ENCODE measurements around the gene CLK1. TPM values are rescaled to one million over a fixed set of nuclear protein-coding genes. Genes with fewer than 3 reads are reported as not detected.

CLK1 gene
- total and polyA plus RNA-seq, 9 of the 15 experiments (the other 6 are each of a cell fraction or from before 2014, with no cell fraction given) = 29.3 to 99.2 (median 47.0) TPM

GRCh38 chr2:200864176-200865034, at the start of gene CLK1 (continued):
- TF ChIP-seq NELFE (IDR thresholded peaks at IDR 0.05; ENCODE audit: insufficient read depth, insufficient read length) (no peak), ZBTB8A (IDR thresholded peaks at IDR 0.05; ENCODE audit: partially characterized antibody) (no peak), ZKSCAN8 (CRISPR knock-in tag; IDR thresholded peaks at IDR 0.05) (no peak), HDAC3 (IDR thresholded peaks at IDR 0.05; ENCODE audit: borderline replicate concordance, partially characterized antibody) (no peak), ZFP30 (CRISPR knock-in tag; IDR thresholded peaks at IDR 0.05; ENCODE audit: borderline replicate concordance) (no peak)
- TF ChIP-seq, protein P1, sequence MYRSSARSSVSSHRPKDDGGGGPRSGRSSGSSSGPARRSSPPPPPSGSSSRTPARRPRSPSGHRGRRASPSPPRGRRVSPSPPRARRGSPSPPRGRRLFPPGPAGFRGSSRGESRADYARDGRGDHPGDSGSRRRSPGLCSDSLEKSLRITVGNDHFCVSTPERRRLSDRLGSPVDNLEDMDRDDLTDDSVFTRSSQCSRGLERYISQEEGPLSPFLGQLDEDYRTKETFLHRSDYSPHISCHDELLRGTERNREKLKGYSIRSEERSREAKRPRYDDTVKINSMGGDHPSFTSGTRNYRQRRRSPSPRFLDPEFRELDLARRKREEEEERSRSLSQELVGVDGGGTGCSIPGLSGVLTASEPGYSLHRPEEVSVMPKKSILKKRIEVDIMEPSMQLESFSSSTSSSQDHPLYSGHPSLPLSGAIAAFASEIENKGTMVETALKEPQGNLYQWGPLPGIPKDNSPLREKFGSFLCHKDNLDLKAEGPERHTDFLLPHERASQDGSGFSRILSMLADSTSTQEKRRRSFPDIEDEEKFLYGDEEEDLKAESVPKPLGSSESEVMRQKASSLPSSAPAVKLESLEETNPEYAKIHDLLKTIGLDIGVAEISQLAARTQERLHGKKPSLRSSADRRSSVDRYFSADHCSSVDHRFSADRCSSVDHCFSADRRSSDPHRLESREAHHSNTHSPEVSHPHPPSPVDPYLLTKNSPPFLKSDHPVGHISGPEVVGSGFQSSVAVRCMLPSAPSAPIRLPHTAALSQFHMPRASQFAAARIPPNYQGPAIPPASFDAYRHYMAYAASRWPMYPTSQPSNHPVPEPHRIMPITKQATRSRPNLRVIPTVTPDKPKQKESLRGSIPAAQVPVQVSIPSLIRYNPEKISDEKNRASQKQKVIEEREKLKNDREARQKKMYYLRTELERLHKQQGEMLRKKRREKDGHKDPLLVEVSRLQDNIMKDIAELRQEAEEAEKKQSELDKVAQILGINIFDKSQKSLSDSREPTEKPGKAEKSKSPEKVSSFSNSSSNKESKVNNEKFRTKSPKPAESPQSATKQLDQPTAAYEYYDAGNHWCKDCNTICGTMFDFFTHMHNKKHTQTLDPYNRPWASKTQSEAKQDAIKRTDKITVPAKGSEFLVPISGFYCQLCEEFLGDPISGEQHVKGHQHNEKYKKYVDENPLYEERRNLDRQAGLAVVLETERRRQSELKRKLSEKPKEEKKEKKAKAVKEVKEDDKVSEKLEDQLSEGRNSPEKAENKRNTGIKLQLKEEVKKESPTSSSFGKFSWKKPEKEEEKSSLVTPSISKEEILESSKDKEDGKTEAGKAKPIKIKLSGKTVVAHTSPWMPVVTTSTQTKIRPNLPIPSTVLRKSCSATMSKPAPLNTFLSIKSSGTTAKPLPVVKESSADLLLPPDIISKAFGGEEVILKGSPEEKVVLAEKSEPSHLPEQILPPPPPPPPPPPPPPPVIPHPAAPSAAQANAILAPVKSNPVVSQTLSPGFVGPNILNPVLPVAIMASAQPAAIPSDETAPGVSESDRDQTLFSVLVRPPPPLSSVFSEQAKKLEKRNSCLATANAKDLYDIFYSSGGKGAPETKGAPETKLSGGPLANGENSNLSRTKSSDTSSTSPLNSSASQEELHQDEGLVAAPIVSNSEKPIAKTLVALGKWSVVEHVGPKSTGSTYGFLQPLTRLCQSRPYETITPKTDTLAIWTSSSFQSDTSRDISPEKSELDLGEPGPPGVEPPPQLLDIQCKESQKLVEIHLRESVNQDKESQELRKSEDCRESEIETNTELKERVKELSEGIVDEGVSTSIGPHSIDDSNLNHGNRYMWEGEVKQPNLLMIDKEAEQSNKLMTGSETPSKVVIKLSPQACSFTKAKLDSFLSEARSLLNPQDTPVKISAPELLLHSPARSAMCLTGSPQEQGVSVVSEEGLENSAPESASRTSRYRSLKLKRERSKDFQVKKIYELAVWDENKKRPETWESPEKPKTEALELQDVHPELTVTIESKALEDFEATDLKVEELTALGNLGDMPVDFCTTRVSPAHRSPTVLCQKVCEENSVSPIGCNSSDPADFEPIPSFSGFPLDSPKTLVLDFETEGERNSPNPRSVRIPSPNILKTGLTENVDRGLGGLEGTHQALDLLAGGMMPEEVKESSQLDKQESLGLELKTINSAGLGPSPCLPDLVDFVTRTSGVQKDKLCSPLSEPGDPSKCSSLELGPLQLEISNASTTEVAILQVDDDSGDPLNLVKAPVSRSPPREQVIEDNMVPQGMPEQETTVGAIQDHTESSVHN (IDR thresholded peaks at IDR 0.05; ENCODE audit: borderline replicate concordance in 1 of 2, low read depth in 1 of 2) = 0 out of 4 replicates have a peak, but pooled peaks of 1 of the 2 experiments have one; percentile 46
- TF ChIP-seq, protein P2, sequence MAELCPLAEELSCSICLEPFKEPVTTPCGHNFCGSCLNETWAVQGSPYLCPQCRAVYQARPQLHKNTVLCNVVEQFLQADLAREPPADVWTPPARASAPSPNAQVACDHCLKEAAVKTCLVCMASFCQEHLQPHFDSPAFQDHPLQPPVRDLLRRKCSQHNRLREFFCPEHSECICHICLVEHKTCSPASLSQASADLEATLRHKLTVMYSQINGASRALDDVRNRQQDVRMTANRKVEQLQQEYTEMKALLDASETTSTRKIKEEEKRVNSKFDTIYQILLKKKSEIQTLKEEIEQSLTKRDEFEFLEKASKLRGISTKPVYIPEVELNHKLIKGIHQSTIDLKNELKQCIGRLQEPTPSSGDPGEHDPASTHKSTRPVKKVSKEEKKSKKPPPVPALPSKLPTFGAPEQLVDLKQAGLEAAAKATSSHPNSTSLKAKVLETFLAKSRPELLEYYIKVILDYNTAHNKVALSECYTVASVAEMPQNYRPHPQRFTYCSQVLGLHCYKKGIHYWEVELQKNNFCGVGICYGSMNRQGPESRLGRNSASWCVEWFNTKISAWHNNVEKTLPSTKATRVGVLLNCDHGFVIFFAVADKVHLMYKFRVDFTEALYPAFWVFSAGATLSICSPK (IDR thresholded peaks at IDR 0.05; ENCODE audit: borderline replicate concordance) = no peak
- TF ChIP-seq, protein P3, sequence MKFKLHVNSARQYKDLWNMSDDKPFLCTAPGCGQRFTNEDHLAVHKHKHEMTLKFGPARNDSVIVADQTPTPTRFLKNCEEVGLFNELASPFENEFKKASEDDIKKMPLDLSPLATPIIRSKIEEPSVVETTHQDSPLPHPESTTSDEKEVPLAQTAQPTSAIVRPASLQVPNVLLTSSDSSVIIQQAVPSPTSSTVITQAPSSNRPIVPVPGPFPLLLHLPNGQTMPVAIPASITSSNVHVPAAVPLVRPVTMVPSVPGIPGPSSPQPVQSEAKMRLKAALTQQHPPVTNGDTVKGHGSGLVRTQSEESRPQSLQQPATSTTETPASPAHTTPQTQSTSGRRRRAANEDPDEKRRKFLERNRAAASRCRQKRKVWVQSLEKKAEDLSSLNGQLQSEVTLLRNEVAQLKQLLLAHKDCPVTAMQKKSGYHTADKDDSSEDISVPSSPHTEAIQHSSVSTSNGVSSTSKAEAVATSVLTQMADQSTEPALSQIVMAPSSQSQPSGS (CRISPR knock-in tag; IDR thresholded peaks at IDR 0.05) = no peak; the same call in 1 of the 2 replicates
- TF ChIP-seq, protein P4, sequence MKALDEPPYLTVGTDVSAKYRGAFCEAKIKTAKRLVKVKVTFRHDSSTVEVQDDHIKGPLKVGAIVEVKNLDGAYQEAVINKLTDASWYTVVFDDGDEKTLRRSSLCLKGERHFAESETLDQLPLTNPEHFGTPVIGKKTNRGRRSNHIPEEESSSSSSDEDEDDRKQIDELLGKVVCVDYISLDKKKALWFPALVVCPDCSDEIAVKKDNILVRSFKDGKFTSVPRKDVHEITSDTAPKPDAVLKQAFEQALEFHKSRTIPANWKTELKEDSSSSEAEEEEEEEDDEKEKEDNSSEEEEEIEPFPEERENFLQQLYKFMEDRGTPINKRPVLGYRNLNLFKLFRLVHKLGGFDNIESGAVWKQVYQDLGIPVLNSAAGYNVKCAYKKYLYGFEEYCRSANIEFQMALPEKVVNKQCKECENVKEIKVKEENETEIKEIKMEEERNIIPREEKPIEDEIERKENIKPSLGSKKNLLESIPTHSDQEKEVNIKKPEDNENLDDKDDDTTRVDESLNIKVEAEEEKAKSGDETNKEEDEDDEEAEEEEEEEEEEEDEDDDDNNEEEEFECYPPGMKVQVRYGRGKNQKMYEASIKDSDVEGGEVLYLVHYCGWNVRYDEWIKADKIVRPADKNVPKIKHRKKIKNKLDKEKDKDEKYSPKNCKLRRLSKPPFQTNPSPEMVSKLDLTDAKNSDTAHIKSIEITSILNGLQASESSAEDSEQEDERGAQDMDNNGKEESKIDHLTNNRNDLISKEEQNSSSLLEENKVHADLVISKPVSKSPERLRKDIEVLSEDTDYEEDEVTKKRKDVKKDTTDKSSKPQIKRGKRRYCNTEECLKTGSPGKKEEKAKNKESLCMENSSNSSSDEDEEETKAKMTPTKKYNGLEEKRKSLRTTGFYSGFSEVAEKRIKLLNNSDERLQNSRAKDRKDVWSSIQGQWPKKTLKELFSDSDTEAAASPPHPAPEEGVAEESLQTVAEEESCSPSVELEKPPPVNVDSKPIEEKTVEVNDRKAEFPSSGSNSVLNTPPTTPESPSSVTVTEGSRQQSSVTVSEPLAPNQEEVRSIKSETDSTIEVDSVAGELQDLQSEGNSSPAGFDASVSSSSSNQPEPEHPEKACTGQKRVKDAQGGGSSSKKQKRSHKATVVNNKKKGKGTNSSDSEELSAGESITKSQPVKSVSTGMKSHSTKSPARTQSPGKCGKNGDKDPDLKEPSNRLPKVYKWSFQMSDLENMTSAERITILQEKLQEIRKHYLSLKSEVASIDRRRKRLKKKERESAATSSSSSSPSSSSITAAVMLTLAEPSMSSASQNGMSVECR (CRISPR knock-in tag; IDR thresholded peaks at IDR 0.05) = peak; percentile 92

Data from K562 (cell line).